B cell (primary cell): ENCODE data around the gene DUOXA2.

Experiments used
- EZH2 ChIP-seq: IDR thresholded peaks from 2 replicates; pipeline ENCODE4 v1.6.1; 2012; ENCODE audit warnings: borderline replicate concordance, low read depth, mild to moderate bottlenecking, moderate library complexity, low read length; ENCODE audit not compliant: insufficient read depth, poor library complexity, severe bottlenecking
- TF ChIP-seq, protein P1 (sequence below): fragments of 200-600 bp; IDR thresholded peaks from one replicate; pipeline ENCODE4 v1.8.0; 2022; ENCODE audit warnings: antibody characterized with exemption, mild to moderate bottlenecking

DNA sequence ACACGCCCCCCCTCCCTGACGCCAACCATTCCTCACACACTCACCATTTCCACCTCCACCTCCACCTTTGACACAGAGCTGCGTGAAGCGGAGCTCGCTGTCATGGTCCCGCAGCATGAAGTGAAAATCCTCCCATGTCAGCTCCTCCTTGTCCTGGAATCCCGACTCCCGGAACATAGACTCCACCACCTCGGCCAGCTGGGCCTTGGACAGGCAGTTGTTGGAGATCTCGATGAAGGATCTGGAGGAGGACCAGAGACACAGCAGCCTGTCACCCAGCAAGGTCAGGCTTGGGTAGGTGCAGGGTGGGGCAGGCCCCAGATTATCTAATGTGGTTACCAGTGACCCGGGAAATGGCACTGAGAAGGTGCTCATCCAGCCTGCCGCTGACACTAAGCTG lies 12.4 kb upstream of the DUOXA2 start:
- TF ChIP-seq, protein P1, sequence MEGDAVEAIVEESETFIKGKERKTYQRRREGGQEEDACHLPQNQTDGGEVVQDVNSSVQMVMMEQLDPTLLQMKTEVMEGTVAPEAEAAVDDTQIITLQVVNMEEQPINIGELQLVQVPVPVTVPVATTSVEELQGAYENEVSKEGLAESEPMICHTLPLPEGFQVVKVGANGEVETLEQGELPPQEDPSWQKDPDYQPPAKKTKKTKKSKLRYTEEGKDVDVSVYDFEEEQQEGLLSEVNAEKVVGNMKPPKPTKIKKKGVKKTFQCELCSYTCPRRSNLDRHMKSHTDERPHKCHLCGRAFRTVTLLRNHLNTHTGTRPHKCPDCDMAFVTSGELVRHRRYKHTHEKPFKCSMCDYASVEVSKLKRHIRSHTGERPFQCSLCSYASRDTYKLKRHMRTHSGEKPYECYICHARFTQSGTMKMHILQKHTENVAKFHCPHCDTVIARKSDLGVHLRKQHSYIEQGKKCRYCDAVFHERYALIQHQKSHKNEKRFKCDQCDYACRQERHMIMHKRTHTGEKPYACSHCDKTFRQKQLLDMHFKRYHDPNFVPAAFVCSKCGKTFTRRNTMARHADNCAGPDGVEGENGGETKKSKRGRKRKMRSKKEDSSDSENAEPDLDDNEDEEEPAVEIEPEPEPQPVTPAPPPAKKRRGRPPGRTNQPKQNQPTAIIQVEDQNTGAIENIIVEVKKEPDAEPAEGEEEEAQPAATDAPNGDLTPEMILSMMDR: no peak
- no peak for TF ChIP-seq EZH2
